Measurements from ENCODE around the gene ANKRD17. TPM values are rescaled to one million over a fixed set of nuclear protein-coding genes. Genes with fewer than 3 reads are reported as not detected.

Gene ANKRD17
- total RNA-seq, 2 experiments from 2014 or later = 43.2 to 44.7 TPM

- no peaks in the 10 kb centered on the region for H3K27me3 Mint-ChIP-seq
- no peak for DNase-seq
- POLR2A ChIA-PET = no interaction called here
- H3K36me3 Mint-ChIP-seq = peaks cover 29% of the 10 kb centered on the region
- peaks cover 30% of the 10 kb centered on the region for H3K4me1 Mint-ChIP-seq (ENCODE audit: low read depth)
- H3K4me3 Mint-ChIP-seq = no peak overlapping the region
- CTCF ChIA-PET = no interaction called here
- intact Hi-C loops (cut with micrococcal nuclease) = no loop called here
- H3K27ac Mint-ChIP-seq = no peak overlapping the region
- H3K9me3 Mint-ChIP-seq = no peaks in the 10 kb centered on the region
Measured at GRCh38 chr4:73187325-73187724, 71.3 kb downstream of the ANKRD17 start.

GRCh38 chr4:73185903-73186302, 72.7 kb downstream of the ANKRD17 start:
- ChIA-PET CTCF (no interaction called here), POLR2A (no interaction called here)
- Mint-ChIP-seq H3K9me3 (no peaks in the 10 kb centered on the region), H3K27me3 (no peaks in the 10 kb centered on the region), H3K36me3 (peaks cover 27% of the 10 kb centered on the region), H3K4me3 (no peak overlapping the region), H3K27ac (no peak overlapping the region), H3K4me1 (ENCODE audit: low read depth) (peaks cover 29% of the 10 kb centered on the region)
- intact Hi-C loops (cut with micrococcal nuclease) = no loop called here
- DNase-seq = no peak

GRCh38 chr4:73181231-73181630, 77.4 kb downstream of the ANKRD17 start:
- H3K27ac Mint-ChIP-seq = no peak overlapping the region
- ChIA-PET CTCF (interaction anchor here (1.1 kb wide), 1 partner anchor 76 kb away, joined by 4 read pairs; no protein-coding TSS in a partner anchor), POLR2A (no interaction called here)

GRCh38 chr4:73178389-73178788, 80.2 kb downstream of the ANKRD17 start:
- CTCF ChIA-PET = no interaction called here
- intact Hi-C loops (cut with micrococcal nuclease) = loop anchor here (5.0 kb wide), 1 partner anchor 44 kb away; no protein-coding TSS in a partner anchor
- POLR2A ChIA-PET = no interaction called here
- H3K4me1 Mint-ChIP-seq (ENCODE audit: low read depth) = peaks cover 35% of the 10 kb centered on the region
- peaks cover 38% of the 10 kb centered on the region for H3K36me3 Mint-ChIP-seq
- no peaks in the 10 kb centered on the region for H3K27me3 Mint-ChIP-seq
- H3K9me3 Mint-ChIP-seq = peaks cover 16% of the 10 kb centered on the region
- H3K27ac Mint-ChIP-seq = no peak overlapping the region
- H3K4me3 Mint-ChIP-seq = no peak overlapping the region
- DNase-seq = no peak

More at GRCh38 chr4:73181231-73181630, 77.4 kb downstream of the ANKRD17 start:
- intact Hi-C loops (cut with micrococcal nuclease) = no loop called here
- H3K9me3 Mint-ChIP-seq = no peaks in the 10 kb centered on the region
- no peak for DNase-seq
- no peak overlapping the region for H3K4me3 Mint-ChIP-seq
- H3K36me3 Mint-ChIP-seq = peaks cover 16% of the 10 kb centered on the region
- no peaks in the 10 kb centered on the region for H3K27me3 Mint-ChIP-seq
- peaks cover 26% of the 10 kb centered on the region for H3K4me1 Mint-ChIP-seq (ENCODE audit: low read depth)

GRCh38 chr4:73172161-73172560, 86.4 kb downstream of the ANKRD17 start:
- ChIA-PET POLR2A (no interaction called here), CTCF (no interaction called here)
- Mint-ChIP-seq H3K4me1 (ENCODE audit: low read depth) (peaks cover 25% of the 10 kb centered on the region), H3K9me3 (peaks cover 25% of the 10 kb centered on the region), H3K27ac (no peak overlapping the region), H3K4me3 (no peak overlapping the region), H3K27me3 (no peaks in the 10 kb centered on the region), H3K36me3 (peaks cover 86% of the 10 kb centered on the region)
- DNase-seq = no peak
- intact Hi-C loops (cut with micrococcal nuclease) = no loop called here

GRCh38 chr4:73170518-73171198, 87.9 kb downstream of the ANKRD17 start:
- ChIA-PET CTCF (no interaction called here), POLR2A (no interaction called here)
- Mint-ChIP-seq H3K36me3 (peaks cover 90% of the 10 kb centered on the region), H3K9me3 (peaks cover 33% of the 10 kb centered on the region), H3K27ac (no peak overlapping the region), H3K4me3 (no peak overlapping the region), H3K27me3 (no peaks in the 10 kb centered on the region), H3K4me1 (ENCODE audit: low read depth) (peaks cover 17% of the 10 kb centered on the region)
- no peak for DNase-seq
- intact Hi-C loops (cut with micrococcal nuclease) = no loop called here

GRCh38 chr4:73166212-73166611, 92.4 kb downstream of the ANKRD17 start:
- Mint-ChIP-seq H3K4me1 (ENCODE audit: low read depth) (peaks cover 3% of the 10 kb centered on the region), H3K27ac (no peak overlapping the region), H3K9me3 (peaks cover 16% of the 10 kb centered on the region), H3K36me3 (peaks cover 67% of the 10 kb centered on the region), H3K4me3 (no peak overlapping the region), H3K27me3 (no peaks in the 10 kb centered on the region)
- intact Hi-C loops (cut with micrococcal nuclease) = no loop called here
- no peak for DNase-seq
- ChIA-PET POLR2A (interaction anchor here (1.4 kb wide), 1 partner anchor 91 kb away, joined by 3 read pairs; no protein-coding TSS in a partner anchor), CTCF (interaction anchor here (0.9 kb wide), 1 partner anchor 90 kb away, joined by 4 read pairs; no protein-coding TSS in a partner anchor)

- peaks cover 7% of the 10 kb centered on the region for H3K9me3 Mint-ChIP-seq
- intact Hi-C loops (cut with micrococcal nuclease) = no loop called here
- H3K27me3 Mint-ChIP-seq = no peaks in the 10 kb centered on the region
- ChIA-PET POLR2A (no interaction called here), CTCF (interaction anchor here (2.3 kb wide), 1 partner anchor 95 kb away, joined by 7 read pairs; no protein-coding TSS in a partner anchor)
- H3K36me3 Mint-ChIP-seq = peaks cover 39% of the 10 kb centered on the region
- peaks cover 3% of the 10 kb centered on the region for H3K4me1 Mint-ChIP-seq (ENCODE audit: low read depth)
- no peak for DNase-seq
- no peak overlapping the region for H3K27ac Mint-ChIP-seq
- no peak overlapping the region for H3K4me3 Mint-ChIP-seq
Measured at GRCh38 chr4:73161527-73162185, 96.9 kb downstream of the ANKRD17 start.

- intact Hi-C loops (cut with micrococcal nuclease) = no loop called here
- ChIA-PET POLR2A (no interaction called here), CTCF (no interaction called here)
- H3K4me3 Mint-ChIP-seq = no peak overlapping the region
- no peak overlapping the region for H3K27ac Mint-ChIP-seq
- no peaks in the 10 kb centered on the region for H3K27me3 Mint-ChIP-seq
- peaks cover 30% of the 10 kb centered on the region for H3K36me3 Mint-ChIP-seq
- no peaks in the 10 kb centered on the region for H3K9me3 Mint-ChIP-seq
- no peak for DNase-seq
- H3K4me1 Mint-ChIP-seq (ENCODE audit: low read depth) = no peaks in the 10 kb centered on the region
Measured at GRCh38 chr4:73156394-73156793, 102.2 kb downstream of the ANKRD17 start.

- H3K27me3 Mint-ChIP-seq = no peaks in the 10 kb centered on the region
- no peak for DNase-seq
- H3K9me3 Mint-ChIP-seq = no peaks in the 10 kb centered on the region
- CTCF ChIA-PET = interaction anchor here (1.3 kb wide), 1 partner anchor 104 kb away, joined by 3 read pairs; no protein-coding TSS in a partner anchor
- peaks cover 36% of the 10 kb centered on the region for H3K36me3 Mint-ChIP-seq
- no peak overlapping the region for H3K4me3 Mint-ChIP-seq
- no peak overlapping the region for H3K27ac Mint-ChIP-seq
- peaks cover 7% of the 10 kb centered on the region for H3K4me1 Mint-ChIP-seq (ENCODE audit: low read depth)
- POLR2A ChIA-PET = no interaction called here
- intact Hi-C loops (cut with micrococcal nuclease) = no loop called here
Measured at GRCh38 chr4:73152893-73153292, 105.7 kb downstream of the ANKRD17 start.

GRCh38 chr4:73142995-73143547, 115.5 kb downstream of the ANKRD17 start:
- Mint-ChIP-seq H3K4me1 (ENCODE audit: low read depth) (peaks cover 9% of the 10 kb centered on the region), H3K27ac (no peak overlapping the region), H3K27me3 (no peaks in the 10 kb centered on the region), H3K4me3 (no peak overlapping the region), H3K36me3 (peaks cover 53% of the 10 kb centered on the region), H3K9me3 (no peaks in the 10 kb centered on the region)
- CTCF ChIA-PET = interaction anchor here (0.8 to 1.6 kb wide), 2 partner anchors 11 to 116 kb away, joined by 3 to 4 read pairs; partner anchors contain the start of gene ANKRD17
- no peak for DNase-seq
- intact Hi-C loops (cut with micrococcal nuclease) = no loop called here
- POLR2A ChIA-PET = no interaction called here

- Mint-ChIP-seq H3K4me3 (no peak overlapping the region), H3K36me3 (peaks cover 49% of the 10 kb centered on the region), H3K9me3 (no peaks in the 10 kb centered on the region), H3K27me3 (no peaks in the 10 kb centered on the region), H3K27ac (peak overlapping the region; percentile 19), H3K4me1 (ENCODE audit: low read depth) (peaks cover 15% of the 10 kb centered on the region)
- ChIA-PET CTCF (interaction anchor here (1.2 to 2.6 kb wide), 2 partner anchors 10 to 117 kb away, joined by 3 to 13 read pairs; no protein-coding TSS in a partner anchor), POLR2A (no interaction called here)
- DNase-seq = no peak
- intact Hi-C loops (cut with micrococcal nuclease) = no loop called here
Measured at GRCh38 chr4:73139991-73140390, 118.6 kb downstream of the ANKRD17 start.
